A549 treated with RU486 at 1 μM for 4 hours (cell line): ENCODE data around the gene SMIM1. TPM values are rescaled to one million over a fixed set of nuclear protein-coding genes. Genes with fewer than 3 reads are reported as not detected.

Experiments used
- total RNA-seq: library from RNA; stranded (reverse); fragments of 200-300 nt; extraction: Qiagen RNA extraction; gene quantifications from 5 replicates; pipeline ENCODE4 v1.2.3, GENCODE V29; 2022; ENCODE audit warnings: low read depth

The SMIM1 gene
- total RNA-seq, result 1.1 to 2.1 TPM (median 1.4 TPM) in 4 of 5 replicates, not detected in the other

GRCh38 chr1:3772715-3773571 lies at the start of gene SMIM1:
Gene SMIM1 (plus strand): TSS chr1:3772749. CDS start chr1:3775374, 2,625 bp downstream.

GRCh38 chr1:3752400-3752945 lies 20.1 kb upstream of the SMIM1 start, which contains the start of gene CCDC27:
Gene CCDC27 (plus strand): TSS chr1:3752450. CDS start chr1:3752482, 32 bp downstream.

GRCh38 chr1:3796215-3797061 lies 23.9 kb downstream of the SMIM1 start, which contains the start of gene LRRC47:
Gene LRRC47 (minus strand): TSS chr1:3796498. CDS start chr1:3796476, 22 bp downstream.

Other genes starting within 250 kb of the SMIM1 start
- gene MEGF6, start 161.2 kb upstream of the SMIM1 start, total RNA-seq, result 5.0 to 13.2 TPM (median 9.8 TPM) in 5 replicates
- 22.5 to 26.7 TPM (median 25.9 TPM) in 5 replicates for gene TPRG1L, start 147.7 kb upstream of the SMIM1 start, total RNA-seq
- 14.2 to 20.9 TPM (median 18.6 TPM) in 5 replicates for gene WRAP73, start 122.6 kb upstream of the SMIM1 start, total RNA-seq
- gene TP73, start 120.2 kb upstream of the SMIM1 start, total RNA-seq, result 0.33 to 0.64 TPM (median 0.47 TPM) in 5 replicates
- not detected in 5 replicates for gene CCDC27, start 20.3 kb upstream of the SMIM1 start, total RNA-seq
- gene LRRC47, start 23.7 kb downstream of the SMIM1 start, total RNA-seq, result 32.1 to 38.0 TPM (median 34.4 TPM) in 5 replicates
- gene CEP104, start 84.5 kb downstream of the SMIM1 start, total RNA-seq, result 13.7 to 21.0 TPM (median 16.8 TPM) in 5 replicates
- 2.9 to 4.1 TPM (median 3.9 TPM) in 5 replicates for gene DFFB, start 84.7 kb downstream of the SMIM1 start, total RNA-seq
- 20.4 to 24.7 TPM (median 24.0 TPM) in 5 replicates for gene C1orf174, start 127.5 kb downstream of the SMIM1 start, total RNA-seq